Natural killer cell (primary cell): ENCODE data around the gene GRM1. TPM values are rescaled to one million over a fixed set of nuclear protein-coding genes. Genes with fewer than 3 reads are reported as not detected.

Source experiments
- ATAC-seq, 3 donors: fragments of 150-1000 bp in 2 of 3; fragments of 200-7000 bp in 1 of 3; cut with Tn5 transposase; 1 replicate in 1 of 3; 2 replicates in 2 of 3; pipeline ENCODE4 v1.10.0; 2021; ENCODE audit warnings: mild to moderate bottlenecking in 2 of 3, moderate library complexity in 2 of 3
- DNase-seq, 2 donors: peaks; one replicate each; pipeline versions ENCODE4 v3.0.0 to v3.0.0-alpha.2; 2013 to 2021; ENCODE audit warnings: mixed read lengths in 1 of 2
- H3K27ac ChIP-seq: one replicate; pipeline ENCODE4 v1.5.1; 2013; ENCODE audit warnings: mild to moderate bottlenecking, low read length
- H3K27me3 ChIP-seq: one replicate; pipeline ENCODE4 v1.6.1; 2013; ENCODE audit warnings: low read length; ENCODE audit not compliant: control insufficient read depth, insufficient read depth
- H3K36me3 ChIP-seq: one replicate; pipeline ENCODE4 v1.6.1; 2013; ENCODE audit warnings: low read length; ENCODE audit not compliant: control insufficient read depth, insufficient read depth
- H3K4me1 ChIP-seq: one replicate; pipeline ENCODE4 v1.6.1; 2013; ENCODE audit warnings: low read length; ENCODE audit not compliant: control insufficient read depth, insufficient read depth
- H3K4me3 ChIP-seq: one replicate; pipeline ENCODE4 v1.5.1; 2013; ENCODE audit warnings: low read length
- H3K9me3 ChIP-seq: one replicate; pipeline ENCODE4 v1.6.1; 2013; ENCODE audit warnings: low read length; ENCODE audit not compliant: control insufficient read depth, insufficient read depth
- H3K27ac Mint-ChIP-seq, 2 donors: one replicate each; pipeline ENCODE4 v1.8.0; 2022; ENCODE audit warnings: mild to moderate bottlenecking in 2 of 2, mixed read lengths in 2 of 2, moderate library complexity in 1 of 2
- H3K27me3 Mint-ChIP-seq, 2 donors: one replicate each; pipeline ENCODE4 v1.8.0; 2022; ENCODE audit warnings: low read depth in 2 of 2, mixed read lengths in 2 of 2
- H3K36me3 Mint-ChIP-seq: one replicate; pipeline ENCODE4 v1.8.0; 2022; ENCODE audit warnings: mixed read lengths
- H3K4me1 Mint-ChIP-seq, 2 donors: one replicate each; pipeline ENCODE4 v1.8.0; 2022; ENCODE audit warnings: mixed read lengths in 2 of 2
- H3K4me3 Mint-ChIP-seq: one replicate; pipeline ENCODE4 v1.8.0; 2022; ENCODE audit warnings: mild to moderate bottlenecking, moderate library complexity, mixed read lengths
- H3K9me3 Mint-ChIP-seq, 2 donors: one replicate each; pipeline ENCODE4 v1.8.0; 2022; ENCODE audit warnings: mixed read lengths in 2 of 2
- WGBS: methylation state at CpG from one replicate; pipeline ENCODE4 v1.1.7; 2013; ENCODE audit warnings: missing lambda C conversion rate; ENCODE audit not compliant: insufficient coverage; 5-methylcytosine and 5-hydroxymethylcytosine counted together
- intact Hi-C: fragments of 100-400 bp; cut with micrococcal nuclease; formaldehyde crosslinking; loops from one replicate; pipeline ENCODE4 v1.14.2; 2022
- total RNA-seq, 4 donors: library from RNA; stranded (reverse); fragments of 120-200 nt in 1 of 4; gene quantifications; one replicate each; pipeline versions ENCODE4 v1.2.3 to v1.2.4, GENCODE V29; 2013 to 2022
- TF ChIP-seq, protein P1 (sequence below): fragments of 200-600 bp; IDR thresholded peaks from one replicate; pipeline ENCODE4 v1.8.0; 2022; ENCODE audit warnings: antibody characterized with exemption

GRM1 gene
- total RNA-seq, 3 donors from 2014 or later (not counting 1 experiment from before 2014, with no cell fraction given): not detected

DNA sequence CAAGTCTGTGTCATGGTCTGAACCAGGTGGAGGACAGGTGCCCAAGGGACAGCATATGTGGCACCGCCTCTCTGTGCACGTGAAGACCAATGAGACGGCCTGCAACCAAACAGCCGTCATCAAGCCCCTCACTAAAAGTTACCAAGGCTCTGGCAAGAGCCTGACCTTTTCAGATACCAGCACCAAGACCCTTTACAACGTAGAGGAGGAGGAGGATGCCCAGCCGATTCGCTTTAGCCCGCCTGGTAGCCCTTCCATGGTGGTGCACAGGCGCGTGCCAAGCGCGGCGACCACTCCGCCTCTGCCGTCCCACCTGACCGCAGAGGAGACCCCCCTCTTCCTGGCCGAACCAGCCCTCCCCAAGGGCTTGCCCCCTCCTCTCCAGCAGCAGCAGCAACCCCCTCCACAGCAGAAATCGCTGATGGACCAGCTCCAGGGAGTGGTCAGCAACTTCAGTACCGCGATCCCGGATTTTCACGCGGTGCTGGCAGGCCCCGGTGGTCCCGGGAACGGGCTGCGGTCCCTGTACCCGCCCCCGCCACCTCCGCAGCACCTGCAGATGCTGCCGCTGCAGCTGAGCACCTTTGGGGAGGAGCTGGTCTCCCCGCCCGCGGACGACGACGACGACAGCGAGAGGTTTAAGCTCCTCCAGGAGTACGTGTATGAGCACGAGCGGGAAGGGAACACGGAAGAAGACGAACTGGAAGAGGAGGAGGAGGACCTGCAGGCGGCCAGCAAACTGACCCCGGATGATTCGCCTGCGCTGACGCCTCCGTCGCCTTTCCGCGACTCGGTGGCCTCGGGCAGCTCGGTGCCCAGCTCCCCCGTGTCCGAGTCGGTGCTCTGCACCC is 405.2 kb downstream of the GRM1 start:
- H3K4me3 Mint-ChIP-seq: no peak overlapping the region
- intact Hi-C loops: no loop called here
- H3K4me1 ChIP-seq: peaks cover 10% of the 10 kb centered on the region
- H3K27ac ChIP-seq: no peak overlapping the region
- H3K4me3 ChIP-seq: no peak overlapping the region
- no peaks in the 10 kb centered on the region for H3K27me3 ChIP-seq
- no peak for ATAC-seq
- 17% methylated on average over 59 of the region's 59 CpGs for WGBS
- no peak for DNase-seq
- H3K9me3 Mint-ChIP-seq: peaks cover under 1 to 6% of the 10 kb centered on the region in 2 donors
- no peaks in the 10 kb centered on the region for H3K36me3 ChIP-seq
- TF ChIP-seq, protein P1, sequence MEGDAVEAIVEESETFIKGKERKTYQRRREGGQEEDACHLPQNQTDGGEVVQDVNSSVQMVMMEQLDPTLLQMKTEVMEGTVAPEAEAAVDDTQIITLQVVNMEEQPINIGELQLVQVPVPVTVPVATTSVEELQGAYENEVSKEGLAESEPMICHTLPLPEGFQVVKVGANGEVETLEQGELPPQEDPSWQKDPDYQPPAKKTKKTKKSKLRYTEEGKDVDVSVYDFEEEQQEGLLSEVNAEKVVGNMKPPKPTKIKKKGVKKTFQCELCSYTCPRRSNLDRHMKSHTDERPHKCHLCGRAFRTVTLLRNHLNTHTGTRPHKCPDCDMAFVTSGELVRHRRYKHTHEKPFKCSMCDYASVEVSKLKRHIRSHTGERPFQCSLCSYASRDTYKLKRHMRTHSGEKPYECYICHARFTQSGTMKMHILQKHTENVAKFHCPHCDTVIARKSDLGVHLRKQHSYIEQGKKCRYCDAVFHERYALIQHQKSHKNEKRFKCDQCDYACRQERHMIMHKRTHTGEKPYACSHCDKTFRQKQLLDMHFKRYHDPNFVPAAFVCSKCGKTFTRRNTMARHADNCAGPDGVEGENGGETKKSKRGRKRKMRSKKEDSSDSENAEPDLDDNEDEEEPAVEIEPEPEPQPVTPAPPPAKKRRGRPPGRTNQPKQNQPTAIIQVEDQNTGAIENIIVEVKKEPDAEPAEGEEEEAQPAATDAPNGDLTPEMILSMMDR: no peak
- no peaks in the 10 kb centered on the region for H3K4me1 Mint-ChIP-seq
- no peak overlapping the region for H3K27ac Mint-ChIP-seq
- H3K9me3 ChIP-seq: no peaks in the 10 kb centered on the region
- H3K27me3 Mint-ChIP-seq: peaks cover 0 to 4% of the 10 kb centered on the region in 2 donors
- no peaks in the 10 kb centered on the region for H3K36me3 Mint-ChIP-seq

DNA sequence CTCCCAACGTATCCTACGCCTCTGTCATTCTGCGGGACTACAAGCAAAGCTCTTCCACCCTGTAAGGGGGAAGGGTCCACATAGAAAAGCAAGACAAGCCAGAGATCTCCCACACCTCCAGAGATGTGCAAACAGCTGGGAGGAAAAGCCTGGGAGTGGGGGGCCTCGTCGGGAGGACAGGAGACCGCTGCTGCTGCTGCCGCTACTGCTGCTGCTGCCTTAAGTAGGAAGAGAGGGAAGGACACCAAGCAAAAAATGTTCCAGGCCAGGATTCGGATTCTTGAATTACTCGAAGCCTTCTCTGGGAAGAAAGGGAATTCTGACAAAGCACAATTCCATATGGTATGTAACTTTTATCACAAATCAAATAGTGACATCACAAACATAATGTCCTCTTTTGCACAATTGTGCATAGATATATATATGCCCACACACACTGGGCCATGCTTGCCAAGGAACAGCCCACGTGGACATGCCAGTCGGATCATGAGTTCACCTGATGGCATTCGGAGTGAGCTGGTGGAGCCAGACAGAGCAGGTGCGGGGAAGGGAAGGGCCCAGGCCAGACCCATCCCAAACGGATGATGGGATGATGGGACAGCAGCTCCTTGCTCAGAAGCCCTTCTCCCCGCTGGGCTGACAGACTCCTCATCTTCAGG is 406.0 kb downstream of the GRM1 start:
- H3K4me3 Mint-ChIP-seq: no peak overlapping the region
- no peaks in the 10 kb centered on the region for H3K27me3 ChIP-seq
- H3K4me3 ChIP-seq: no peak overlapping the region
- H3K4me1 ChIP-seq: peaks cover 10% of the 10 kb centered on the region
- H3K36me3 Mint-ChIP-seq: no peaks in the 10 kb centered on the region
- DNase-seq (no peak), ATAC-seq (no peak)
- H3K9me3 Mint-ChIP-seq: peaks cover 5 to 6% of the 10 kb centered on the region in 2 donors
- intact Hi-C loops: no loop called here
- no peaks in the 10 kb centered on the region for H3K36me3 ChIP-seq
- H3K27ac Mint-ChIP-seq: no peak overlapping the region
- TF ChIP-seq, protein P1: no peak
- no peak overlapping the region for H3K27ac ChIP-seq
- no peaks in the 10 kb centered on the region for H3K4me1 Mint-ChIP-seq
- H3K27me3 Mint-ChIP-seq: peaks cover 0 to 4% of the 10 kb centered on the region in 2 donors
- WGBS: 65% methylated on average over 14 of the region's 15 CpGs
- no peaks in the 10 kb centered on the region for H3K9me3 ChIP-seq

DNA sequence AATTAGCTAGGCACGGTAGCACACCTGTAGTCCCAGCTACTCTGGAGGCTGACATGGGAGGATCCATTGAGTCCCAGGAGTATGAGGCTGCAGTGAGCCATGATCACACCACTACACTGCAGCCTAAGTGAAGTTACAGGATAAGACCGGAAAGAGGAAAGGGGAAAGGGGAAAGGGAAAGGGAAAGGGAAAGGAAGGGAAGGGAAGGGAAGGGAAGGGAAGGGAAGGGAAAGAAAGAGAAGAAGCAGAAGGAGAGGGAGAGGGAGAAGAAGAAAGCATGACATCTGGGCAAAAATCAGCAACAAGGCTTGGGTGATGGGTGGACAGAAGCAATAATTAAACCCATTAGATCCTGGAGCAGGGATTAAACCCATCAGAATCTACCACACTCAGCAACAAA is 413.0 kb downstream of the GRM1 start:
- intact Hi-C loops: no loop called here
- 82% methylated on average over 2 of the region's 2 CpGs for WGBS
- no peaks in the 10 kb centered on the region for H3K4me1 Mint-ChIP-seq

More for the DNA sequence above, 413.0 kb downstream of the GRM1 start:
- Mint-ChIP-seq H3K4me3 (no peak overlapping the region), H3K9me3 (peaks cover 8 to 9% of the 10 kb centered on the region in 2 donors), H3K27me3 (no peaks in the 10 kb centered on the region), H3K27ac (no peak overlapping the region), H3K36me3 (no peaks in the 10 kb centered on the region)
- Histone ChIP-seq H3K27me3 (no peaks in the 10 kb centered on the region), H3K9me3 (no peaks in the 10 kb centered on the region), H3K27ac (no peak overlapping the region), H3K4me1 (no peaks in the 10 kb centered on the region), H3K36me3 (no peaks in the 10 kb centered on the region), H3K4me3 (no peak overlapping the region)
- ATAC-seq (no peak), DNase-seq (no peak)
- TF ChIP-seq, protein P1: no peak
